C1 segment of cervical spinal cord (tissue), 14 donors: Measurements from ENCODE around the gene NDUFA7.
"Not testable (repeated sequence)": the region's sequence is repeated elsewhere in the genome, so short reads cannot be mapped to it uniquely, and the experiment has no call there.

Experiments used
- DNase-seq, 14 donors: peaks; one replicate each; lab custom pipeline; 2025; lab: John Stamatoyannopoulos, UW

NDUFA7 gene

GRCh38 chr19:8342316-8342683 is 21.1 kb upstream of the NDUFA7 start:
- DNase-seq, result no peak

DNA sequence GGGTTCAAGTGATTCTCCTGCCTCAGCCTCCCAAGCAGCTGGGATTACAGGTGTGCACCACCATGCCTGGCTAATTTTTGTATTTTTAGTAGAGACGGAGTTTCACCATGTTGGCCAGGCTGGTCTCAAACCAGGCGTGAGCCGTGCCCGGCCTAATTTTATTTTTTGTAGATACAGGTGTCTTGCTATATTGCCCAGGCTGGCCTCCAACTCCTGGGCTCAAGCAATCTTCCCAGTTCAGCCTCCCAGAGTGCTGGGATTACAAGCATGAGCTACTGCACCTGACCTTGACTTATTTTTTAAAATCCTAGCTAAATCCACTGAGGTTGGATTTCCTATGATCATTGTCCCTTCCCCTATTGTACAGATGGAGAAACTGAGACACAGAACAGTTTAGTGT is 20.3 kb upstream of the NDUFA7 start:
- DNase-seq, result not testable (repeated sequence)

DNA sequence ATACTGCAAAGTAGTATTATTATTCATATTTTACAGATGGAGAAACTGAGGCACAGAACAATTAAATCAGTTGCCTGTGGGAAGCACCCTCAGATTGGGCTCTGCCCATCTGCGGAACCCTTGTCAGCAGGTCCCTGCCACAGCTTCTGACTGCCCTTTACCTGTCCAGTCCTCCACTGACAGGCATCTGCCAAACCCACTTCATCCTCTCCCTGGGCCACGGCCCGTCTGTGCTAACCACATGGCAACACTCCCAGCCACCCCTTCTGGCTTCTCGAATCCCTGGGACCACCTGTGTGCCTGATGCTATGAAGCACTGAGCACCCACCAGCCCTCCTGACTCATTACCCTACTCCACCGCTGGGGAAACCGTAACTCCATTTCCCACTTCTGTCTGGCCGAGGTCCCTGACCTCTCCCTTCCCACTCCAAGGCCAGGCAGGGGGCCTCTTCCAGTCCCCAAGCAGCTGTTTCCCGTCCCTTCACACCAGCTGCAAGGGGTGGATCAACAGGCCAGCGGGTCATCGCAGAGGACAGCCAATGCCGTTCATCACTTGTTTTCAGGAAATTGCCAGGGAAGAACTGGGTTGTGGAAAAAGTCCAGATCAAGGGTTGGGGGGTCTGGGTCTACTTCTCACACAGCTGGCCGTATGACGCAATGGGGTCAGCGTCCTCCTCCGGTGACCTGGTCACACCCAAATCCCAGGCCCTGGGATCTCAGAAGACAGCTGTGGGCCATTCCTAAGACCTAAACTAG is 19.3 kb upstream of the NDUFA7 start:
- no peak for DNase-seq

DNA sequence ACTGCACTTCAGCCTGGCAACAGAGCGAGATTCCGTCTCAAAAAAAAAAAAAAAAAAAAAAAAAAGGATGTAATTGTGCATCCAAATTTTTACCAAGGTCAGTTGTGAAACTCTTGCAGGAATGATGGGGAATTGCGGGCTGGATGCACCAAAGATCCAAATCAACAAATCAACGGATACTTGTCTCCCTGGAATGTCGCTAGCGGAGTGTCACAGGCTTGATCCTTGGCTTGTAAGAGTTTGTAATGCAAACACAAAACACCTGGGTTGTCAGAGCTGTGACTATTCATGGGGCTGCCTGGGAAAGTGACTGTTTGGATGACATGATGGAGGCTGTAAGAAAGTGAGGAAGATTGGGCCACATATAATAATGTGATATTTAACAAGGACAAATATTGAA is 17.7 kb upstream of the NDUFA7 start:
- no peak for DNase-seq

- DNase-seq, result no peak
Measured at GRCh38 chr19:8337728-8338127, 16.6 kb upstream of the NDUFA7 start.

- no peak for DNase-seq
Measured at GRCh38 chr19:8336660-8337059, 15.5 kb upstream of the NDUFA7 start.

DNA sequence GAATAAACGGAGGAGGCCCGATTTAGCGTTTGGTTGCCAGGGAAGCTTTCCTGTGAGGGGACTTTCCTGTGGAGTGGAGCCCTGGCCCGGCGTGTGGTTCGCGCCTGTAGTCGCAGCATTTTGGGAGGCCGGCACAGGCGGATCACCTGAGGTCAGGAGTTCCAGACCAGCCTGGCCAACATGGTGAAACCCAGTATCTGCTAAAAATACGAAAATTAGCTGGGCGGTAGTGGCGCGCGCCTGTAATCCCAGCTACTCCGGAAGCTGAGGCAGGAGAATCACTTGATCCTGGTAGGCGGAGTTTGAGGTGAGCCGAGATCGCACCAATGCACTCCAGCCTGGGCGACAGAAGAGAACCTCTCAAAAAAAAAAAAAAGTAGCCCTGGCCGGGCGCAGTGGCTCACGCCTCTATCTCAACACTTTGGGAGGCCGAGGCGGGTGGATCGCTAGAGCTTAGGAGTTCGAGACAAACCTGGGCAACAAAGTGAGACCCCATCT is 14.9 kb upstream of the NDUFA7 start:
- no peak for DNase-seq

- no peak for DNase-seq
Measured at GRCh38 chr19:8335343-8336071, 14.3 kb upstream of the NDUFA7 start.

- peak in 1 of 14 donors; percentile 12 for DNase-seq
Measured at GRCh38 chr19:8334458-8335342, 13.5 kb upstream of the NDUFA7 start.

DNA sequence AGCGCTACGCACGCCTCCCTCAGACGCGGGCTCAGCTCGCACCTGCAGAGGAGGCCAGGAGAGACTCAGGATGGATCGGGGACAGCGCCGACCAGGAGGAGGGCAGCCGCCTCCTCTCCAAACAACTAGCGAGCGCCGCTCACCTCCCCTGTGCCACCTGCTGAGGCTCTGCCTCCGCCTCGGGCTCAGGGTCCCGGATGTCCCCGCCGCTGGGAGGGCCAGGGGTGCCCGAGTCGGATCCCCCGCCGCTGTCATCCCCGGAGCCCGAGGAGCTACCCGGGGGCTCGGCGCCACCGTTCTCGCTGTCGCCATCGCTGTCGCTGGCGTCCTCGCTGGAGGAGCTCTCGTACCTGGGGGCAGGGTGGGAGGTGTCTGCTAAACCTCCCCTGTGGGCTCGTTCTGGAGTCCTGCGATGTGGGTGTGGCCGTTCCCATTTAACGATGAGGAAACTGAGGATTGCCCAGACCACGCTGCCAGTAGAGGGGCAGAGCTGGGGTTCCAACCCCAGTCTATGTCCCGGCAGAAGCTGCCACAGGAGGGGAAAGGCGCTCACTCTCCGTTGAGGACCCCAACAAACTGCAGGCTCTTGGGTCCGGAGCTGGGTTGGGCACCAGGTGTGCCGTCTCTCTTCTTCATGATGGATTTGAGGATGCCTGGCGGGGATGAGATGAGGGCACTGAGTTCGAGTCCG is 12.7 kb upstream of the NDUFA7 start:
- no peak for DNase-seq

GRCh38 chr19:8332976-8333766 is 12.0 kb upstream of the NDUFA7 start:
- DNase-seq, result no peak

DNA sequence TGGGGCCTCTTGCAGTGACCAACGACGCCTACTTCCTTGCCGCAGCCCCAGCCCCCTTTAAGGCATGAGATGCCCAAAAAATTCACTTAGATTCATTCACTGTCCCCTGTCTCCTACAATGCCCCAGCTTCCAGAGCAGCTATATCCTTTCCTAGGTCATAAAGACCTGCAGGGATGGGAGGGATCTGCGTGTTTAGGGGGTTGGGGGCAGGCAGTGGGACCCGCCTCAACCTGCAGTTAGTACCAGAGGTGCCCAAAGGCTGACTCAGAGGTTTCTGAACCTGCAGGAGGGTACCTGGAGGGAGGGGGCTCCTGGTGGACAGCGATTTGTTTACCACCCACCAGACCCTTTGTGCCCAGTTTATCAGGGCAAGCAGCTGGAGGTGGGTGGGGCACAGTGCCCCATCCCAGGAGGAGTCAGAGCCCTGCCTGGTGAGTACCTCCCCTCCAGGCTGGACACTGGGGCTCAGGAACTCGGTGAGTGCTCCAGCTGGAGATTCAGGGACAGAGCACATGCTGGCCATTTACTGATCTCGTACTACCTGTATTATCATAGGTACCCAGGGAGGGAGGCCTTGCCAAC is 10.2 kb upstream of the NDUFA7 start:
- DNase-seq, result no peak

- DNase-seq, result no peak
Measured at GRCh38 chr19:8329996-8330395, 8.8 kb upstream of the NDUFA7 start.

- DNase-seq, result no peak
Measured at GRCh38 chr19:8325454-8325853, 4.3 kb upstream of the NDUFA7 start.

GRCh38 chr19:8324186-8325050 is 3.2 kb upstream of the NDUFA7 start:
- DNase-seq, result no peak

- DNase-seq, result no peak
Measured at GRCh38 chr19:8323781-8324185, 2.6 kb upstream of the NDUFA7 start.

DNA sequence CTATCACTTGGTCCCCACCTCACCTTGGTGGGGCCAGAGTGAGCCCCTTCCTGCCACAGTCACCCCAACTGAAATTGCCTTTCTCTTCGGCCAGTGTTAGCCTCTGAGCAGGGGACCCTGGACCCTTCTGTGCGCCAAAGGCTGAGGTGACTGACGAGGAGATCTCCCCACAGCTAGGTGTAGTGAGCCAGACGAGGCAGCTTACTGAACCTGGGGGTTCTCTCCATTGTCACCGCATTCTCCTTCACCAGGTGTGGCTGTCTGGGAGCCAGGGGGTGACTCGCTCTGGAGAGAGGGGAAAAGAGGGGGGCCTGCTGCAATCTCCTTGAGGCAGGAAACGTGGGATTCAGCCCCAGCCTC is 1.4 kb upstream of the NDUFA7 start:
- no peak for DNase-seq

- no peak for DNase-seq
Measured at GRCh38 chr19:8321986-8322637, 937 bp upstream of the NDUFA7 start.

DNA sequence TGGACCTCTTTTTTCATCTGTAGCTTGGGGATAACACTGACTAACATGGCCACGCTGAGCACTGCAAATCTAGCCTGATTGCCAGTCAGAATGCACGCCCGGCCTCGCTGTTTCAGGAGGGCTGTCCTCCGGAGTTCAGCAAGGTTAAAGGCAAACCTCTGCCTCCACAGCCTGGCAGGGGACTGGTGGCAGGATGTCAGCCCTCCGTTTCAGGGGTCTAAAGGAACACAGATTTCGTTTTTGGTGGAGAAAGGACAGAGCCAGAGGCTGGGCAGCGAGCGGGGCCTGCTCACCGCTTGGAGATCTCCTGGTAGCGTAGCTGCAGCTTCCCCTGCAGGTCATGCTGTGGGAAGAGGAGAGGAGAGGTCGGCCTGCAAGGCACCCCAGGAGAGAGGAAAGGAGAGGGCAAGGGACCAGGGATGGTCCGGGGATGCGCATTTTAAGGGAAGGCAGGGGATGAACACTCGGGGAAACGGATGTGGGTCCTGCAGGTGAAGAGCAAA is 560 bp downstream of the NDUFA7 start:
- DNase-seq, result peak in 3 of 14 donors; percentile 19 to 48 (median 26)
